Activated B cell treated with CpG ODN at 0.5 μM for 24 hours (primary cell): ENCODE measurements around the gene GNB3. TPM values are rescaled to one million over a fixed set of nuclear protein-coding genes. Genes with fewer than 3 reads are reported as not detected.

ENCODE experiments used
- ATAC-seq: fragments of 200-7000 bp; cut with Tn5 transposase; one replicate; pipeline ENCODE4 v1.10.0; 2021; ENCODE audit warnings: low read depth, mild to moderate bottlenecking, moderate library complexity
- CTCF ChIA-PET: fragments of 350-600 bp; sonication (Branson Sonifier 250); formaldehyde crosslinking; loops from one replicate; lab custom pipeline; 2021; ENCODE audit warnings: antibody characterized with exemption; lab: Charles Lee
- POLR2A ChIA-PET: fragments of 350-600 bp; sonication (Branson Sonifier 250); formaldehyde crosslinking; loops from one replicate; lab custom pipeline; 2021; ENCODE audit warnings: antibody characterized with exemption; lab: Charles Lee
- DNase-seq: peaks from one replicate; pipeline ENCODE4 v3.0.0; 2022
- H3K27ac Mint-ChIP-seq: one replicate; pipeline ENCODE4 v1.8.0; 2020; ENCODE audit warnings: mixed read lengths
- H3K27me3 Mint-ChIP-seq: one replicate; pipeline ENCODE4 v1.8.0; 2021; ENCODE audit warnings: mixed read lengths
- H3K36me3 Mint-ChIP-seq: one replicate; pipeline ENCODE4 v1.8.0; 2021; ENCODE audit warnings: low read depth, mixed read lengths
- H3K4me1 Mint-ChIP-seq: one replicate; pipeline ENCODE4 v1.8.0; 2021; ENCODE audit warnings: mixed read lengths
- H3K4me3 Mint-ChIP-seq: one replicate; pipeline ENCODE4 v1.8.0; 2020; ENCODE audit warnings: mild to moderate bottlenecking, mixed read lengths
- H3K9me3 Mint-ChIP-seq: one replicate; pipeline ENCODE4 v1.8.0; 2020; ENCODE audit warnings: mixed read lengths
- intact Hi-C: fragments of 100-400 bp; cut with micrococcal nuclease; formaldehyde crosslinking; loops from one replicate; pipeline ENCODE4 v1.15.1; 2024
- total RNA-seq: library from RNA; stranded (reverse); gene quantifications from 2 replicates; pipeline ENCODE4 v1.2.3, GENCODE V29; 2022
- TF ChIP-seq, protein P1 (sequence below): fragments of 200-600 bp; IDR thresholded peaks from one replicate; pipeline ENCODE4 v1.8.0; 2022; ENCODE audit warnings: antibody characterized with exemption, mild to moderate bottlenecking

GNB3 gene
- total RNA-seq, 1 donor from 2014 or later: 0.60 TPM

GRCh38 chr12:6827982-6828780, 12.5 kb upstream of the GNB3 start, which contains the start of gene P3H3:
Gene P3H3 (plus strand): TSS chr12:6828407. CDS start chr12:6828441, 34 bp downstream.
- Mint-ChIP-seq H3K27me3 (peaks cover 62% of the 10 kb centered on the region), H3K9me3 (no peaks in the 10 kb centered on the region), H3K4me1 (peaks cover 16% of the 10 kb centered on the region), H3K27ac (no peak within 1 kb of the TSS), H3K36me3 (no peaks in the 10 kb centered on the region), H3K4me3 (peak within 1 kb of the TSS; percentile 86)
- DNase-seq (no peak), ATAC-seq (peak; percentile 29)
- TF ChIP-seq, protein P1, sequence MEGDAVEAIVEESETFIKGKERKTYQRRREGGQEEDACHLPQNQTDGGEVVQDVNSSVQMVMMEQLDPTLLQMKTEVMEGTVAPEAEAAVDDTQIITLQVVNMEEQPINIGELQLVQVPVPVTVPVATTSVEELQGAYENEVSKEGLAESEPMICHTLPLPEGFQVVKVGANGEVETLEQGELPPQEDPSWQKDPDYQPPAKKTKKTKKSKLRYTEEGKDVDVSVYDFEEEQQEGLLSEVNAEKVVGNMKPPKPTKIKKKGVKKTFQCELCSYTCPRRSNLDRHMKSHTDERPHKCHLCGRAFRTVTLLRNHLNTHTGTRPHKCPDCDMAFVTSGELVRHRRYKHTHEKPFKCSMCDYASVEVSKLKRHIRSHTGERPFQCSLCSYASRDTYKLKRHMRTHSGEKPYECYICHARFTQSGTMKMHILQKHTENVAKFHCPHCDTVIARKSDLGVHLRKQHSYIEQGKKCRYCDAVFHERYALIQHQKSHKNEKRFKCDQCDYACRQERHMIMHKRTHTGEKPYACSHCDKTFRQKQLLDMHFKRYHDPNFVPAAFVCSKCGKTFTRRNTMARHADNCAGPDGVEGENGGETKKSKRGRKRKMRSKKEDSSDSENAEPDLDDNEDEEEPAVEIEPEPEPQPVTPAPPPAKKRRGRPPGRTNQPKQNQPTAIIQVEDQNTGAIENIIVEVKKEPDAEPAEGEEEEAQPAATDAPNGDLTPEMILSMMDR: no peak
- ChIA-PET POLR2A (interaction anchor here (1.1 to 1.7 kb wide), 2 partner anchors 39 to 75 kb away, joined by 3 to 6 read pairs; partner anchors contain the start of genes MLF2 and TPI1), CTCF (interaction anchor here (1.5 kb wide), 1 partner anchor 75 kb away, joined by 5 read pairs; the partner anchor contains the start of gene MLF2)
- intact Hi-C loops: loop anchor here (2.0 to 5.0 kb wide), 2 partner anchors 23 to 141 kb away; partner anchors contain the start of genes CDCA3 and ZNF384

GRCh38 chr12:6828781-6829535, 11.8 kb upstream of the GNB3 start:
- Mint-ChIP-seq H3K4me1 (peaks cover 16% of the 10 kb centered on the region), H3K27me3 (peaks cover 58% of the 10 kb centered on the region), H3K4me3 (peak overlapping the region; percentile 86), H3K27ac (no peak overlapping the region), H3K36me3 (no peaks in the 10 kb centered on the region), H3K9me3 (no peaks in the 10 kb centered on the region)
- peak; percentile 53 for ATAC-seq
- POLR2A ChIA-PET: interaction anchor here (0.8 to 1.7 kb wide), 4 partner anchors 23 to 77 kb away, joined by 3 to 7 read pairs (median 4); partner anchors contain the start of genes CDCA3, MLF2, TPI1 and USP5
- TF ChIP-seq, protein P1: no peak
- CTCF ChIA-PET: no interaction called here
- intact Hi-C loops: loop anchor here (2.0 to 5.0 kb wide), 2 partner anchors 22 to 142 kb away; partner anchors contain the start of genes CDCA3 and ZNF384
- DNase-seq: peak; percentile 43

GRCh38 chr12:6829536-6830220, 11.0 kb upstream of the GNB3 start:
- intact Hi-C loops: loop anchor here (2.0 to 5.0 kb wide), 2 partner anchors 21 to 142 kb away; partner anchors contain the start of genes CDCA3 and ZNF384

GRCh38 chr12:6830286-6830890, 10.3 kb upstream of the GNB3 start:
- TF ChIP-seq, protein P1: no peak
- DNase-seq (no peak), ATAC-seq (no peak)
- Mint-ChIP-seq H3K4me3 (no peak overlapping the region), H3K9me3 (no peaks in the 10 kb centered on the region), H3K27me3 (peaks cover 47% of the 10 kb centered on the region), H3K27ac (no peak overlapping the region), H3K4me1 (peaks cover 16% of the 10 kb centered on the region), H3K36me3 (no peaks in the 10 kb centered on the region)
- CTCF ChIA-PET: interaction anchor here (1.5 to 1.7 kb wide), 2 partner anchors 10 to 63 kb away, joined by 3 to 5 read pairs; partner anchors contain the start of gene GNB3
- POLR2A ChIA-PET: interaction anchor here (1.2 kb wide), 1 partner anchor 21 kb away, joined by 3 read pairs; the partner anchor contains the start of gene USP5
- intact Hi-C loops: no loop called here

More at GRCh38 chr12:6829536-6830220, 11.0 kb upstream of the GNB3 start:
- ChIA-PET CTCF (interaction anchor here (1.5 kb wide), 1 partner anchor 63 kb away, joined by 3 read pairs; no protein-coding TSS in a partner anchor), POLR2A (interaction anchor here (0.8 to 1.7 kb wide), 4 partner anchors 22 to 78 kb away, joined by 3 to 7 read pairs (median 4); partner anchors contain the start of genes CDCA3, MLF2 and USP5)
- Mint-ChIP-seq H3K9me3 (no peaks in the 10 kb centered on the region), H3K27ac (no peak overlapping the region), H3K4me3 (peak overlapping the region; percentile 86), H3K36me3 (no peaks in the 10 kb centered on the region), H3K4me1 (peaks cover 16% of the 10 kb centered on the region), H3K27me3 (peaks cover 54% of the 10 kb centered on the region)
- TF ChIP-seq, protein P1: no peak
- DNase-seq (no peak), ATAC-seq (no peak)
